Measurements from ENCODE around the gene FHL1. TPM values are rescaled to one million over a fixed set of nuclear protein-coding genes. Genes with fewer than 3 reads are reported as not detected.
"Not testable (repeated sequence)": the region's sequence is repeated elsewhere in the genome, so short reads cannot be mapped to it uniquely, and the experiment has no call there.

The FHL1 gene
- total RNA-seq, 1 donor from 2014 or later = 6.4 TPM

DNA sequence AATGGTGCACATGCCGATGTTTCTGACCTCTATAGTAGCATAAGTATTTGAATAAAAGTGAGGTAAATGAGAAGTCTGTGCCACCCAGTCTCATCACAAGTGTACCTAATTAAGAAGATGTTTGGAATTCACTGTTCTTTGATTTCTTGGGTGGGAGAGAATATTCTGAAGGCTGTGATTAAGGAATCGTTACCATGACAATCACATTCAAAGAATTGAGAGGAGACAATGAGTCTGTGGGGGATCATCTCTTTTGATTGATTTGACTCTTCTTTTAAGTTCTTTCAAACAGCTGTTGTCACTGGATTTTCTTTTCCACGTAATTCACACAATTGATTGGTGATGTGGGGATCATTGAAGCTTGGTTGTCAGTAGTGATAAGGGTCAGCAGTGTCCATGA, 18.1 kb downstream of the FHL1 start:
- ChIA-PET POLR2A (no interaction called here), CTCF (interaction anchor here (1.2 kb wide), 1 partner anchor 137 kb away, joined by 3 read pairs; no protein-coding TSS in a partner anchor)
- Mint-ChIP-seq H3K4me3 (no peak overlapping the region), H3K4me1 (no peaks in the 10 kb centered on the region), H3K27me3 (no peaks in the 10 kb centered on the region), H3K9me3 (no peaks in the 10 kb centered on the region), H3K36me3 (ENCODE audit: low read depth) (no peaks in the 10 kb centered on the region), H3K27ac (no peak overlapping the region)
- intact Hi-C loops (cut with micrococcal nuclease) = loop anchor here (10.0 kb wide), 1 partner anchor 529 kb away; no protein-coding TSS in a partner anchor
- no peak for ATAC-seq (ENCODE audit: low read depth)
- no peak for DNase-seq
- TF ChIP-seq, protein P1, sequence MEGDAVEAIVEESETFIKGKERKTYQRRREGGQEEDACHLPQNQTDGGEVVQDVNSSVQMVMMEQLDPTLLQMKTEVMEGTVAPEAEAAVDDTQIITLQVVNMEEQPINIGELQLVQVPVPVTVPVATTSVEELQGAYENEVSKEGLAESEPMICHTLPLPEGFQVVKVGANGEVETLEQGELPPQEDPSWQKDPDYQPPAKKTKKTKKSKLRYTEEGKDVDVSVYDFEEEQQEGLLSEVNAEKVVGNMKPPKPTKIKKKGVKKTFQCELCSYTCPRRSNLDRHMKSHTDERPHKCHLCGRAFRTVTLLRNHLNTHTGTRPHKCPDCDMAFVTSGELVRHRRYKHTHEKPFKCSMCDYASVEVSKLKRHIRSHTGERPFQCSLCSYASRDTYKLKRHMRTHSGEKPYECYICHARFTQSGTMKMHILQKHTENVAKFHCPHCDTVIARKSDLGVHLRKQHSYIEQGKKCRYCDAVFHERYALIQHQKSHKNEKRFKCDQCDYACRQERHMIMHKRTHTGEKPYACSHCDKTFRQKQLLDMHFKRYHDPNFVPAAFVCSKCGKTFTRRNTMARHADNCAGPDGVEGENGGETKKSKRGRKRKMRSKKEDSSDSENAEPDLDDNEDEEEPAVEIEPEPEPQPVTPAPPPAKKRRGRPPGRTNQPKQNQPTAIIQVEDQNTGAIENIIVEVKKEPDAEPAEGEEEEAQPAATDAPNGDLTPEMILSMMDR (IDR thresholded peaks at IDR 0.05) = no peak

DNA sequence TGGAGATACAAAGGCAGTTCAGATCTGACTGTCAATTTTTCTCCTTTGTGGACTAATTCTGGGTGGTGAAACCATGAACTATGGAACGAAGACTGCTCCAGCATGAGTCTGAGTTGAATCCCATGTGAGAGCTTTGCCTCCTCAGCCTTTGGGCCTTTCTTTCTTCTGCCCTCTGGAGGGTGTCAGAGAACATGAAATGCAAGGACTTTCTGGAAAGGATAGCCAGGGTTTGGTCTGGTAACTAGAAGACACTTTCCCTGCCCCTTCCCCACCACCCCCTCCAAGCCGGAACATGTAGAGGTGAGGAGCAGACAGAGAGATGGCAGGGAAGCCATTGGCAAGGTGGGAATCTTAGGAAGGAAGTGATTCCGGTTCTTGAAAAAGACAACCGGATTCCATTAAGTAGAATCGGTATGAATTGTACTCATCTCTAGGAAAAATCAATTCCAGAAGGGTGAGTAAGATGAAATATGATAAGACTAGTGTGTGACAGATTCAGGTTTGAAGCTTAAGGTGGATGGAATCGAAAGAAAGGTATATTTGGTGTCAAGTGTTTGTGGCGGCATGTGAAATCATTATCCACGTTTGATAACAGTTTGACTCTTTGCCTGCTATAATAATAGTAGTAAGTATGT, 19.0 kb downstream of the FHL1 start:
- CTCF ChIA-PET = interaction anchor here (1.2 kb wide), 1 partner anchor 138 kb away, joined by 3 read pairs; no protein-coding TSS in a partner anchor
- Mint-ChIP-seq H3K9me3 (no peaks in the 10 kb centered on the region), H3K36me3 (ENCODE audit: low read depth) (no peaks in the 10 kb centered on the region), H3K27me3 (no peaks in the 10 kb centered on the region), H3K4me1 (no peaks in the 10 kb centered on the region), H3K27ac (no peak overlapping the region), H3K4me3 (no peak overlapping the region)
- POLR2A ChIA-PET = no interaction called here
- intact Hi-C loops (cut with micrococcal nuclease) = loop anchor here (10.0 kb wide), 1 partner anchor 528 kb away; no protein-coding TSS in a partner anchor
- DNase-seq (no peak), ATAC-seq (ENCODE audit: low read depth) (no peak)
- TF ChIP-seq, protein P1 (IDR thresholded peaks at IDR 0.05) = no peak

DNA sequence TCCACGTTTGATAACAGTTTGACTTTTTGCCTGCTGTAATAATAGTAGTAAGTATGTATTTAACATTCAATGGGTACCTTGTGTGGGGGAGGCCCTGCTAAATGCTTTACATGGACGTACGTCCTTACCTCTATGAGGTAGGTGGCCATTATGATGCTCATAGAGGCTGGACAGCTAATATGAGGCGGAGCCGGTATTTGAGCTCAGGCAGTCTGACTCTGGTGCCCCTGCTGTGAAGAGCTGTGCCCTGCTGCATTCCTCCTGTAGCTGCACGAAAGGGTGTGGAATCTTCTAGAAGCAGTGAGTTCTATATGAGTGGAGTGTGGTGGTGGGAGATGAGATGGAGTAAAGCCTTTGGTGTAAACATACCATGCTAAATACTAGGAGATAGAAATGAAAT, 20.7 kb downstream of the FHL1 start:
- H3K4me3 Mint-ChIP-seq; DNase-seq; H3K36me3 Mint-ChIP-seq (ENCODE audit: low read depth); H3K9me3 Mint-ChIP-seq; ATAC-seq (ENCODE audit: low read depth); CTCF ChIA-PET; H3K27me3 Mint-ChIP-seq; POLR2A ChIA-PET; H3K4me1 Mint-ChIP-seq; H3K27ac Mint-ChIP-seq: not testable (repeated sequence)
- intact Hi-C loops (cut with micrococcal nuclease) = loop anchor here (10.0 kb wide), 1 partner anchor 527 kb away; no protein-coding TSS in a partner anchor

DNA sequence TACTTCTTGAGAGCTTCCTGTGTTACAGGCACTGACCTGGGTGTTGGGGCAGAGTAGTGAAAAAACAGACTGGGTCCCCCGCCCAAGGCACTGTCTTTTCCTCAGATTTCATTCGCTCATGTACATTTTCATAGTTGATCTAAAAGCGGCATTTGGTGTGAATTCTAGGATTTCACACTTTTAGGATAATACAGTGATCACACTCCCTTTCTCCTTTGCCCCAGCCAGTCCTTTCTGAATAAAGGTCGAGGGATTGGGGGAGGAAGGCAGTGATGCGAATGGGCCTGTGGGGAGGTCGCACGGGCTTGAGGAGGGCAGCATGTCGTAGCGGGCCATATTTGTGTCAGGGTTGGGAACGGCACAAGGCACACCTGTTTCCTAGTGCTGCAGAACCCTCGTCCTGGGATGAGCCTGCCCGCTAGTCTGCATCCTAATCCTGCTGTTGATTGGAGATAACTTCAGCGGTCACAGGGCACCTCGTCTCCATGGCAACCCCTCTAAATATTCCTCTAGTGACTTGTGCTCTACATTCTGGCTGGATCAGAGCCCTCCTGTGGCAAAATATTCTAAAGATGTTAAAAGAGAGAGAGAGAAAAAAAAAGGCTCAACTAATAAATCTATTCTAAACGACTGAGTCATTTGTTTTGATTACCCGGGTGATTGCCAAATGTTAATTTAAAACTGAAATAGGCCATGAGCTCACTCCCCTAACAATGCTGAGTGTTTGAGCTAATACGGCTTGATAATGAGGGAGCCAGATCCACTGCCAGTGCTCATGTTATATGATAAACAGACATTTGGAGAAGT, 21.8 kb downstream of the FHL1 start:
- ChIA-PET CTCF (no interaction called here), POLR2A (no interaction called here)
- no peaks in the 10 kb centered on the region for H3K27me3 Mint-ChIP-seq
- no peak overlapping the region for H3K4me3 Mint-ChIP-seq
- ATAC-seq (ENCODE audit: low read depth) (no peak), DNase-seq (no peak)
- H3K36me3 Mint-ChIP-seq (ENCODE audit: low read depth) = no peaks in the 10 kb centered on the region
- no peak overlapping the region for H3K27ac Mint-ChIP-seq
- intact Hi-C loops (cut with micrococcal nuclease) = loop anchor here (10.0 kb wide), 1 partner anchor 526 kb away; no protein-coding TSS in a partner anchor
- no peaks in the 10 kb centered on the region for H3K9me3 Mint-ChIP-seq
- TF ChIP-seq, protein P1 (IDR thresholded peaks at IDR 0.05) = no peak
- no peaks in the 10 kb centered on the region for H3K4me1 Mint-ChIP-seq

DNA sequence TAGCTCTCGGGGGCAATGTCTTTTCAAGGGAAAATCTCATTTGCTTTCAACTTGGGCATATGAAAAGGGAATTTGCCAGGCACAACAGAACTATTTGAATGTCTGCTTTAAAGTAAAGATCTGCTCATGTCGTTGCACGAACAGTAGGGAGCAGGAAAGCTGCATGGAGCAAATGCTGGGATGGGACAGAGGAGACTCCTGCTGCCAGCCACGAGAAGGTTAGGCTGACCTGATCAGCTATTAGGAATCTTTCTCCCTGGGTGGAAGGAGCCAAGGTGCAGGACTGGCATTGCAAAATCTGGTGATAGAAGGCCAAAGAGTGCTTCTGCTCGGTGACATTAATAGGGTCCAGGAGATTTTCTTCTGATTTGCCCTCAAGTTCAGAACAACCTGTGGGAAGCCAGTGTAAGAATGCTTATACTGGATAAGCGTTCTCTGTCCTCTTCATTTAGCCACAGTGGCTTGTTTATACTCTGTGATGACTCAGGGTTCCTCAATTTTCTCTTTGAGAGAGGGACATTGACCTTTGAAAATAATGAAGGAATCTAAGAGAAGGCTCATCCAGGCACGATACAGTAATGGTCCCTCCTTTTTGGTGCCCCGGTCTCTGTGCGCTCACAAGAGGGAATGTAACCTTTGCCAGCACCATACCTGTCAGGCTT, 22.9 kb downstream of the FHL1 start:
- ChIA-PET POLR2A (no interaction called here), CTCF (no interaction called here)
- ATAC-seq (ENCODE audit: low read depth) = no peak
- Mint-ChIP-seq H3K4me1 (no peaks in the 10 kb centered on the region), H3K4me3 (no peak overlapping the region), H3K27ac (no peak overlapping the region), H3K9me3 (no peaks in the 10 kb centered on the region), H3K27me3 (no peaks in the 10 kb centered on the region), H3K36me3 (ENCODE audit: low read depth) (no peaks in the 10 kb centered on the region)
- intact Hi-C loops (cut with micrococcal nuclease) = no loop called here
- TF ChIP-seq, protein P1 (IDR thresholded peaks at IDR 0.05) = no peak
- no peak for DNase-seq

All from activated B cell treated with CpG ODN at 0.5 μM for 24 hours (primary cell).